HG03280 (cell line): ENCODE data around the gene GRIK1.

ENCODE experiments used
- ATAC-seq: cut with Tn5 transposase; IDR thresholded peaks from one replicate; pipeline ENCODE4 v1.9.1; 2021; ENCODE audit warnings: mild to moderate bottlenecking, moderate library complexity; ENCODE audit not compliant: unreplicated experiment

Gene GRIK1

DNA sequence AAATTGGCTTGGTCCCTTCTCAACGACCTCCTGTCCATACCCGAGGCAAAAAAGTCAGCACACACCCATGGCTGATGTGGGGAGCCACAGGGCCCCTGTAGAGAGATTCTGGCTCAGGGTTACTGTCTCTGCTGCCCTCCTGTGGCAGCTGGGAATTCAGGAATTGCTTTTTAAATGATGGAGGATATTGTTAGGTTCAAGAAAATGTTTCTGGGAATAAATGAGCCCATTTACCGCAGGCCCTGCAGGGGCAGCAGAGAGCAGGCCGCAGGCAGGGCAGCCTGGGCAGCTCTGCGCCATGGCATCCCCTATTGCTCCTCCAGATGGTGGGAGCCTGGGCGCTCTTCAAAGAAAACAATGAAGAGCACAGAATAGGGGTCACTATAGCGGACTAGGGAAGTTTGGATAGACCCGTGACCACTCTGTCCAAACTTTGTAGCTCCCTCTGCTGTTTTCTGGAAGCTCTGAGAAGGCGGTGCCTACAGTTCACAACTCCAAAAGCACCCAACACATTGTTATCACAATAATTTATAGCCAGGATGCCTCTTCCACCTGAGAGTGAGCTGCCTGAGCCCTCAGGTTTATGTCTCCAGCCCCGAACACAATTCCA, 440.0 kb downstream of the GRIK1 start:
- ATAC-seq = no peak

DNA sequence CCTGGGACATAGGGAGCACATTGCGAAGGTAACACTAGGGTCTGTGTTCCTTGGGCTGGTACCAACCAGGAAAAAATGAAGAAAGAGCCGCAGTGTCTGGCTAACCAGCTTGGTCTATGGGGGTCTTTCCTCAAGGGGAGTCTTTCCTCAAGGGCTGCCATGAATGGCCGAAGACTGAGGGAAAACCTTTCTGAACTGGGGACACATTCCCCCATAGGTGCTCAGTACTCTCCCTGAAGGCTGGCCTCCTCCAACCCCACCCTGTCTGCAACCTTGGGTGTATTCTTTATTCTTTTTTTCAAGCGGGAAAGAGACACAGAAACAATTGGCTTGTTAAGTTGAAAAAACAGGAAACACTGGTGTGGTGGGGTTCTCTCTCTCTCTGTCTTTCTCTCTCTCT, 440.6 kb downstream of the GRIK1 start:
- ATAC-seq = no peak

DNA sequence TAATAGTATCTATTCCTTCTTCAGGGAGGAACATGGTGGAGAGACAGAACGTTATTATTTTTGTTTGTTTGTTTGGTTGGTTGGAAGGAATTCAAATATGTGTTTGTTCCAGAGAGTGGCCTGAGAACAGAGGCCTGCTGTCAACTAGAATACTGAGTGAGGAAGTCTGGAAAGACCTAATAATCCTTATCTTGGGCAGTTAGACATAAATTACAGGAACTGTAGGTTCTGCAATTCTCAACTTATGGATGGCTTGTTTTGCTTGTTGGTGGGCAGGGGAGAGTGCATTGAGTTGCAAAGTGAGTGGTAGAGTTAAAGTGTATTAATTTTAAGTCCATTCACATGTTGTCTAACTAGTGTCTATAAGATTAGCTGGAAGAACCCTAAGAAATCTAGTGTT, 443.5 kb downstream of the GRIK1 start:
- ATAC-seq = no peak

DNA sequence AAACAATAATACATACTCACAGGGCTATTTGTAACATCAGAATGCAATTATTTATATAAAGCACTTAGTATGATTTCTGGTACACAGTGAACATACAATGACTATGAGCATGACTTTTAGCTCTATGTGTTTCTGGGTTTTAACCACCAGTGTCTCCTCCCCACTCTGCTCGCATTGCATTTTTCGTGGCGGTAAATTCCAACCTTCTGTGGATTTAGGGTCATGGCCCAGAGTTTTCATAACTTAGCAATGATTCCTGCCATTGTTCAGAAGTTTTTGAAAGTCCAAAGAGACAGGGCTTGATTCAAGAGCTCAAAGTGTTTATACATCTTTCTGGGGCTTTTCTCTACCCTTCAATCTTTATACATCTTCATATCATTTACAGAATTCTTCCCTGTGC, 449.8 kb downstream of the GRIK1 start:
- ATAC-seq = no peak

DNA sequence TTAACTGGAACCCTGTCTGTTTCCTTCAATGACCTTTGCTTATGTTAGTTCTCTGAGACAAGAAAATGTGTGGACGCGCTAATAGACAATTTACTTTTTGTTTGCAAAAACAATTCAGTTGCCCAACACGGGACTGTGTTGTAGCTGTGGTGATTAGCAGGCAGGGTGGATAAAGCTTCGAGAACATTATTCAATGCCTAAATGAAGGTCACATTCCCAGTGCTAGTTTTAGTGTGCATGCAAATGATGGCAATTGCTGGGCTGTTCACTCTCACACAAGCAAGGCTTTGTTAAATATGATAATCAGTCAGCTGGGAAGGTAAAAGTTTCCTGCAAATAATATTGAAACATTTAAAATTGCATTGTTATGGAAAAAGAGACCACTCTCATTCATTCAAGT, 452.6 kb downstream of the GRIK1 start:
- no peak for ATAC-seq
